Pancreas (tissue), 10 donors: ENCODE data around the gene INPP5A. TPM values are rescaled to one million over a fixed set of nuclear protein-coding genes. Genes with fewer than 3 reads are reported as not detected.

Experiments used
- ATAC-seq, 4 donors: fragments of 200-7000 bp; cut with Tn5 transposase; one replicate each; pipeline versions ENCODE4 v1.8.0 to v1.9.1; 2020; ENCODE audit warnings: mild to moderate bottlenecking in 4 of 4, moderate library complexity in 4 of 4
- DNase-seq, 6 donors: peaks; one replicate each; pipeline ENCODE4 v3.0.0-alpha.2; 2020
- FAIRE-seq: peaks from 2 replicates; lab custom pipeline; 2012; peaks lifted over from hg19 to GRCh38; lab: Jason Lieb, UNC
- H3K27ac ChIP-seq, 4 donors: fragments of 200-600 bp; sonication (generic); 1 replicate in 3 of 4; 2 replicates in 1 of 4; pipeline versions ENCODE4 v1.5.0 to v1.8.0; 2020
- H3K27me3 ChIP-seq, 4 donors: fragments of 200-600 bp; one replicate each; pipeline ENCODE4 v1.8.0; 2021
- H3K36me3 ChIP-seq, 3 donors: fragments of 200-600 bp; sonication (generic) in 1 of 3; one replicate each; pipeline versions ENCODE4 v1.5.0 to v1.8.0; 2020 to 2021
- H3K4me1 ChIP-seq, 3 donors: fragments of 200-600 bp; one replicate each; pipeline ENCODE4 v1.8.0; 2021
- H3K4me3 ChIP-seq, 4 donors: fragments of 200-600 bp; sonication (generic) in 2 of 4; one replicate each; pipeline versions ENCODE4 v1.5.0 to v1.8.0; 2020 to 2021
- H3K9me3 ChIP-seq, 4 donors: fragments of 200-600 bp; one replicate each; pipeline ENCODE4 v1.8.0; 2021
- WGBS, 2 donors: extraction: QIAGEN DNeasy Blood & Tissue Kit; methylation state at CpG; one replicate each; pipeline ENCODE4 v1.1.7; 2013; 5-methylcytosine and 5-hydroxymethylcytosine counted together
- intact Hi-C, 3 donors: fragments of 100-400 bp; cut with DNase I; formaldehyde crosslinking; loops; one replicate each; pipeline versions ENCODE4 v1.11.1 to v1.14.2; 2022
- polyA plus RNA-seq, 2 donors: library from polyadenylated mRNA; stranded (reverse); fragments of 200-250 nt; gene quantifications; one replicate each; pipeline ENCODE4 v1.2.3, GENCODE V29; 2013
- total RNA-seq, 6 donors: library from RNA; stranded (reverse); fragmentation: NEBNext Ultra II Directional in 4 of 6; extraction: Animal tissue kit (Norgen Biotek cat#: 25700) in 4 of 6; gene quantifications; one replicate each; pipeline versions ENCODE4 v1.2.1 to v1.2.4, GENCODE V29; 2021 to 2023
- TF ChIP-seq, protein P1 (sequence below), 4 donors: fragments of 200-600 bp; sonication (generic) in 3 of 4; IDR thresholded peaks; one replicate each; pipeline versions ENCODE4 v1.5.0 to v1.8.0; 2021; ENCODE audit warnings: antibody characterized with exemption in 4 of 4
- donor health status: healthy with polysubstance abuse.
- donor health status: DM: no; HTN: no; CAD: no; lungs with moderate emphysema.
- donor health status: DM: no; HTN: no; CAD: no.
- donor health status: control.
- donor health status: control.
- donor health status: Bipolar disorder and iron deficiency.
- donor health status: DM: yes; HTN: yes; CAD: no.
- donor health status: DM: no; HTN: no; CAD: no.
- donor health status: DM: no; HTN: no; CAD: no.
- donor health status: DM: yes; HTN: yes; CAD: no.

The INPP5A gene
- total and polyA plus RNA-seq, 8 donors: 5.9 to 15.6 (median 11.3) TPM

GRCh38 chr10:132604686-132605085 is 67.1 kb downstream of the INPP5A start:
- FAIRE-seq (no peak), DNase-seq (peak in 1 of 6 donors; percentile 38), ATAC-seq (no peak)
- intact Hi-C loops: no loop called here
- Histone ChIP-seq H3K27me3 (no peaks in the 10 kb centered on the region), H3K27ac (no peak overlapping the region), H3K4me3 (no peak overlapping the region), H3K36me3 (no peaks in the 10 kb centered on the region), H3K4me1 (no peaks in the 10 kb centered on the region), H3K9me3 (no peaks in the 10 kb centered on the region)
- TF ChIP-seq, protein P1, sequence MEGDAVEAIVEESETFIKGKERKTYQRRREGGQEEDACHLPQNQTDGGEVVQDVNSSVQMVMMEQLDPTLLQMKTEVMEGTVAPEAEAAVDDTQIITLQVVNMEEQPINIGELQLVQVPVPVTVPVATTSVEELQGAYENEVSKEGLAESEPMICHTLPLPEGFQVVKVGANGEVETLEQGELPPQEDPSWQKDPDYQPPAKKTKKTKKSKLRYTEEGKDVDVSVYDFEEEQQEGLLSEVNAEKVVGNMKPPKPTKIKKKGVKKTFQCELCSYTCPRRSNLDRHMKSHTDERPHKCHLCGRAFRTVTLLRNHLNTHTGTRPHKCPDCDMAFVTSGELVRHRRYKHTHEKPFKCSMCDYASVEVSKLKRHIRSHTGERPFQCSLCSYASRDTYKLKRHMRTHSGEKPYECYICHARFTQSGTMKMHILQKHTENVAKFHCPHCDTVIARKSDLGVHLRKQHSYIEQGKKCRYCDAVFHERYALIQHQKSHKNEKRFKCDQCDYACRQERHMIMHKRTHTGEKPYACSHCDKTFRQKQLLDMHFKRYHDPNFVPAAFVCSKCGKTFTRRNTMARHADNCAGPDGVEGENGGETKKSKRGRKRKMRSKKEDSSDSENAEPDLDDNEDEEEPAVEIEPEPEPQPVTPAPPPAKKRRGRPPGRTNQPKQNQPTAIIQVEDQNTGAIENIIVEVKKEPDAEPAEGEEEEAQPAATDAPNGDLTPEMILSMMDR (IDR thresholded peaks at IDR 0.05): no peak
- WGBS, 2 donors: 98 to 100% methylated on average over 3 of the region's 3 CpGs

DNA sequence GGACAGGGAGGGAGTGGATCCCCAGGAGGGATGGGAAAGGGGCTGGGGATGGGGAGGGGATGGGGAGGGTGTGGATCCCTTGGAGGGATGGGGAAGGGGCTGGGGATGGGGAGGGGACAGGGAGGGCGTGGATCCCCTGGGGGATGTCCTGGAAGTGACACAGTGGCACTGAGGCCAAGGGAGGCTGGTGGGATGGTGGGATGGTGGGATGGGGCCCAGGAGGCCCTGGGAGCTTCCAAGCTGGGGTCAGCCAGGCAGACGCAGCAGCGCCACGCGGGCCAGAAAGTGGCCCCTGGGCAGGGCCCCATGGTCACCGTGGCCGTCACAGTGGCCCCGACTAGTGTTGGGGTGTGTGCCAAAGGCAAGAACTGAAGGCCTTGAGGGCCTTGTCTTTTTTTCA is 67.8 kb downstream of the INPP5A start:
- Histone ChIP-seq H3K36me3 (no peaks in the 10 kb centered on the region), H3K9me3 (no peaks in the 10 kb centered on the region), H3K4me1 (no peaks in the 10 kb centered on the region), H3K4me3 (no peak overlapping the region), H3K27ac (no peak overlapping the region), H3K27me3 (no peaks in the 10 kb centered on the region)
- DNase-seq: peak in 2 of 6 donors; percentile 26 to 40
- FAIRE-seq: no peak
- WGBS, 2 donors: 80 to 86% methylated on average over 8 of the region's 8 CpGs
- intact Hi-C loops: no loop called here
- no peak for ATAC-seq
- TF ChIP-seq, protein P1 (IDR thresholded peaks at IDR 0.05): no peak

- Histone ChIP-seq H3K9me3 (no peaks in the 10 kb centered on the region), H3K4me3 (no peak overlapping the region), H3K36me3 (no peaks in the 10 kb centered on the region), H3K27me3 (no peaks in the 10 kb centered on the region), H3K27ac (no peak overlapping the region), H3K4me1 (no peaks in the 10 kb centered on the region)
- DNase-seq: peak in 2 of 6 donors; percentile 14 to 59
- TF ChIP-seq, protein P1 (IDR thresholded peaks at IDR 0.05): no peak
- intact Hi-C loops: no loop called here
- 91 to 96% methylated on average over 16 to 28 of the region's 28 CpGs for WGBS, 2 donors
- FAIRE-seq: no peak
- ATAC-seq: peak in 1 of 4 donors; percentile 15
Measured at GRCh38 chr10:132606031-132606491, 68.5 kb downstream of the INPP5A start.

GRCh38 chr10:132606536-132607316 is 69.1 kb downstream of the INPP5A start:
- H3K4me1 ChIP-seq: no peaks in the 10 kb centered on the region
- intact Hi-C loops: no loop called here
- FAIRE-seq: no peak
- H3K36me3 ChIP-seq: no peaks in the 10 kb centered on the region
- H3K9me3 ChIP-seq: no peaks in the 10 kb centered on the region
- WGBS, 2 donors: 81 to 82% methylated on average over 40 of the region's 40 CpGs
- H3K4me3 ChIP-seq: no peak overlapping the region
- H3K27me3 ChIP-seq: no peaks in the 10 kb centered on the region
- TF ChIP-seq, protein P1 (IDR thresholded peaks at IDR 0.05): no peak
- H3K27ac ChIP-seq: no peak overlapping the region
- peak in 2 of 4 donors; percentile 48 to 69 for ATAC-seq
- peak in 2 of 6 donors; percentile 47 to 76 for DNase-seq

GRCh38 chr10:132607491-132607890 is 69.9 kb downstream of the INPP5A start:
- Histone ChIP-seq H3K36me3 (no peaks in the 10 kb centered on the region), H3K27me3 (no peaks in the 10 kb centered on the region), H3K4me1 (no peaks in the 10 kb centered on the region), H3K27ac (no peak overlapping the region), H3K4me3 (no peak overlapping the region), H3K9me3 (no peaks in the 10 kb centered on the region)
- ATAC-seq (no peak), DNase-seq (peak in 2 of 6 donors; percentile 17 to 45), FAIRE-seq (no peak)
- intact Hi-C loops: no loop called here
- TF ChIP-seq, protein P1 (IDR thresholded peaks at IDR 0.05): no peak
- WGBS, 2 donors: 91 to 94% methylated on average over 20 of the region's 20 CpGs
